Activated naive CD4-positive, alpha-beta T cell (primary cell): ENCODE results near the gene PDE4D.

Source experiments
- DNase-seq, 4 experiments: peaks; one replicate each; lab custom pipeline; 2025; lab: John Stamatoyannopoulos, UW

Gene PDE4D

DNA sequence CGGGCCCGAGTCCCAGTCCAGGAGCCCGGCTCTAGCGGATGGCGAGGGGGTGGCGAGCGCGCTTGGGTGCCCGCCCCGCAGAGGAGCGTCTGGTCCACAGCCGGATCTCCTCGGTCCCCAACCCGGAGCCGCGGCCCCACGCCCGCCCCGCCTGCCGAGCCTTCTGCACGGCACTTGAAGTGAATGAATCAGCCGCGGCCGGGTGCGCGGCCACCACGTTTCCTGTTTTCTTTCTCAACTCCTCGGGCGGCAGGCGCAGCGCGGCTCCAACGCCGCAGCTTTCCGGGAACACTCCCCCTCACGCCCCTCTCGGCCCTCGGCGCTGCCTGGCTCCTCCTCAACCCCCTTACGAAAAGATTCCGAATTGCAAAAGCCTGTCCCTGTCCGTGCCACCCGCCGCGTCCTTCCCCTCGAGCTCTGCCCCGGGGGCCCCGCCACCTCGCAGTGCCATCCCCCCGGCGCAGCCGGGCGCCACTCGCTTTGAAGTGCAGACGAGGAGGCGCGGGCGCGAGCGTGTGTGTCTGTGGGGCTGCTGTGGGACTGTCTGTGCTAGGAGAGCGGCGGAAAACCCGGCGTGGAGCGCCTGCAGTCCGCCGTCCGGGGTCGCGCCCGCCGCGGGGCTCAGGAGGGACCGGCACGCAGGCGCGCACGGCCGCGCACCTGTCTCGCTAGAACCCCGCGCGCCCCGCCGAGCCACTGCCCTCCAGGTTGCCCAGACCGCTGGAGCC, 854.1 kb downstream of the PDE4D start:
- peak; percentile 82 to 93 (median 88) for DNase-seq

DNA sequence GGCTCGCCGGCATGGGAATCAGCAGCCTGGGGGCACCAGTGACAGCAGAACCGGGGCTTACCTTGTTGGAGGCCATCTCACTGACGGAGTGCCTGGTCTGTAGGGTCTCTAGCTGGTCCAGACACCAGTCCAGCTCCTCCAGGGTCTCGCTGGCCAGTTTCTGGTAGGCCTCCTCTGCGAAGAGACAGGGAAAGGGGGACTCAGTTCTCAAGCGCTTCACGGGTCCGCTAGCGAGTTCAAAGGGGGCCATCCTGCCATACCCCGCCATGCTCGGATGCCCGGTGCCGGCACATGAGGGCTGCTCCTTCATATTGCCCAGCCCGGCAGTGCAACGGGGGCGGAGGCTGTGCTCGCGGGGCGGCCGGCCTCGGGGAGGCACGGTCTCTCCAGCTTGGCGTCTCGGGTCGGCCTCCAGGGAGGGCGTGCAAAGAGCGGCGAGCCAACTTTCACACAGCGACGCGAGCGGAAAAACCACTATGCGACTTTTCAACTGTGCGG, 854.7 kb downstream of the PDE4D start:
- no peak for DNase-seq

DNA sequence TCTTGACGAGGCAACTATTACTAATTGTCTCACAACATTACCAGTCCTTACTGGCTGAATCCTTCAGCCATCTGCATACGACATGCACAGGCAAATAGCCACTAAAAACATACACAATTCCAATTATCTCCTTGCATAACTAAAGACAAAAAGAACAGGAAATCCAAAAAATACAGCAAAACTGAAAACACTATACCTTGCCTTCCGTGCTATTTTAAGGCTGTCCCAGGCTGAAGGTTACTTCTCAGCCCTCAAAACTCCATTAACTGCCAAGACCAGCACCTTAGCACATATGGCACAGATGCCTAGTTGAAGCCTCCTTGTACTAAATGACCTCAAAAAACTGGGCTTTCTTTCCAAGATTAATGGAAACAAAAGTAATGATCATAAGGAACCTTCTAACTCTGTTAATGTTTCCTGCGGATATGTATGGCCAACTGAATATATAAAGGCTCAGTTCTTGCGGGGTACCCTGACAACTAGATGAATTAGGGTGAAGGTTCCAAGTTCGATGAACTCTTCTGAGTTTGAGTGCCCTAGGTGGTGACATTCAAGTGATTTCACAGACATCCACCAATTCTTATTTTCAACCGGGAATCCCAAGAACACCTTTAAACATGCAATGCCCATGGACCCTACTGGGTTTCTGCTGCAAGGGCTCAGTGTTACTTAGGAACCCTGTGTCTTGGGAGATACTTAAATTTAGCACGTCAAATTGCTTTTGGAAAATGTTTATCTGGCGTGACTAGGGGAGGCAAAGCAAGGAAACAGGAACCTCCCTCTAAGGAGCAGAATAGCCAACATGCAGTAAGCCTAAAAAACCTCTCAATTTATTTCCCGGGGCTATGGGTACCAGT, 855.4 kb downstream of the PDE4D start:
- DNase-seq: no peak

DNA sequence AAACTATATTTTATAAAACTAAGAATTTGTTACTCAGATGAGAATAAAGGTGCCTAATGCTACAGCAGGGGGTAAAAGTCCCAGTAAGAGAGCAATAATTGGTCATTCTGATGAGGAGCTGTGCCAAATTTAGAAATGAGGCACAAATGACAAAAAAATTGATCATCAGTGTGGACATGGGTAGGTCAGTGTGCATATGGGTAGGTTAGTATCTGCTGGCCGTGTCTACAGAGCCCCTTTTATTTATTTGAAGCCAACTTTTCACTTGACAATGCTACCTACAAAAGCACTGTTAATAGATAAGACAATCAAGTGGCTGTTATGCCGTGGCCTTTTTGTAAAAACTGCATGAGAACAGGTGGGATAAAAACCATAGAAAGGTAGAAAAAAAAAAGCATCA, 856.1 kb downstream of the PDE4D start:
- no peak for DNase-seq

DNA sequence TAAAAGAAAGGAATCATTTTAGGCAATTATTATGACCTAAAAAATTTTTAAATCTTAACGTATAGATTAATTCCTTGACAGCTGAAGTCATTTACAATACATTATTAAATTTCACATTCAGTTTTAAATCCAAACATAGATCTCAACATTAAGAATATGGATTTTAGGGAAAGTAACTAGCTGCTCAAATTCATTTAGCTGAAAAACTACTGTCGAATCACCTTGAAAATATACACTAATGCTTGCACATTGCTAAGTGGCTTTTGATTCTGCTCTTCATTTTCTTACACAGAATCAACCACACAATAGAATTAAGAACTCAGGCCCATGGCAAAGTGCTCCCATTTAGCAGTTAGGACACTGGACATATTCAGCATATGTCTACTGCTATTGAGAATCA, 856.5 kb downstream of the PDE4D start:
- DNase-seq: no peak

DNA sequence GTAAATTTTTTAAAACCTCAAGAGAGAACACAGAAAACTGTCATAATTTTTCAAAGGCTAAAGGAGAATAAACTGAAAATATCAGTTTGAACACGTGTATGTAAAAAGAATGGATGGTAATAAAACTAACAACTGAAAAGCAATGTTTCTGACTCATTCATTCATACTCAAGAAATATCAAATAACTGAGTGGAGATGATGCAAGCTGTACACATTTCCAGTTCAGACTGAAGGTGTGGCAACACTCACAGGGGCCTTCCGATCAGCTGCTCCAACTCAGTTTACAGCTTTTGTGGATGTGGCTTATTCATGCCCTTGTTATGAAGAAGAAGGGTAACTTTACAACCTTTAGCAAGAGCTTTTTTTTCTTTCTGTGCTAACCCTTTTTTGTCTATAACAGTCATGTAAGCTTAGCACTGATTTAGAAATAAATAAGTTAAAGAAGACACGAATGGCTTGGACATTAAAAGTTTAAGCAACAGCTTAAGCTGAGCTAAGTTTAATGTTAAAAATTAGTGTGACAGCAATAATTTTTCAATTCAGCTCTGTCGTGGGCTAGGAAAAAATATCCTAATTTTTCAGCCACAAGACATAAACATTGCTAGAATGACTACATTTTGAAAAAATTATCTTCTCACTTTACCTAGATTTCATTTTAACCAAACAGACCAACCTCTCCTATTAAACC, 857.1 kb downstream of the PDE4D start:
- peak in 2 of 4 experiments; percentile 3 to 18 for DNase-seq

DNA sequence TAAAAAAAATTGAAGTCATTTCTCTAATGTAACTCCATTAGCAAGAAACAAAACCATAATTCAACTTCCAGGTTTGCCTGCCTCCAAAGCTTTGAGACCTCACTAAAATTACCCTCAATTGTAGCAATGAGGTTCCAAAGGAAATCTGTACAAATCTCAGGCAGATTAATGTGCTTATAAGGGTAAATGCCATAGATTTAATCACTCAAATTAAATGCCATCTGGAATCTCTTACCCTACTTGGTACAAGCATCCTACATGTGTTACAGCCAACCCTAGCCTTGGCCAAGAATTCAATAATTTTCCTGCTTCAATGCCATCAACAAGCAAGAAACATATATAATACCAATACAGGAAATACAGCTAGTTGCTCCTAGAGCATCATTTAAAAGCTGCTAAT, 857.8 kb downstream of the PDE4D start:
- no peak for DNase-seq

DNA sequence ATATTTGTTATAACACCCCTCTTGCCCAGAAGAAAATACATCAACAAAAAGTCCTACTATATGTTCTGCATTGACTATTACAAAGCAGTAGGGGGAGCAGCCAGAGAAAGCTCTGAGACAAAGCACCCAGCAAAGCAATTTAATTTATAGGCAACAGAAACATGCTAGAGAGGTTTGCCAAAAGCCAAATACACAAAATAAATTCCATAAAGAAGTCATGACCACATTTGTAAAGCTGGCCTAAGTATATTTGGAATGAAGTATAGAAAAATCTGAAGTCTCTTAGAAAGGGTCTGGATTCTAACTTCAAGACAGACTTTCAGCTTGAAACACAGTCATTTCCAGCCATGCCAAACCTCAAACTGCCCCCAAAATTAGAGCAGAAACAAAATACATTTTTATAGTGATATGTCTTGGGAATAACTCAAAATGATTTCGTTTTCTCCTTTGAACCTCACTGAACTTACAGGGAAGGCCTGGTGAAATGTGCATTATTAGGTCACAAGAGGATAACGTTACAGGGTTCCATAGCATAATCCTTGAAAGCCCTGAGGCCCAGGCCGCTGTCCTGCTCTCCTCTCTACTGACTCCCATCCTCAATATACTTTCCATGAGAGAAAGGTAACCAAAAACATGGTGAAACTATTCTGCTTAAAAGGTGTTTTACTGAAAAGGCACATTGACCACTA, 858.9 kb downstream of the PDE4D start:
- DNase-seq: no peak

DNA sequence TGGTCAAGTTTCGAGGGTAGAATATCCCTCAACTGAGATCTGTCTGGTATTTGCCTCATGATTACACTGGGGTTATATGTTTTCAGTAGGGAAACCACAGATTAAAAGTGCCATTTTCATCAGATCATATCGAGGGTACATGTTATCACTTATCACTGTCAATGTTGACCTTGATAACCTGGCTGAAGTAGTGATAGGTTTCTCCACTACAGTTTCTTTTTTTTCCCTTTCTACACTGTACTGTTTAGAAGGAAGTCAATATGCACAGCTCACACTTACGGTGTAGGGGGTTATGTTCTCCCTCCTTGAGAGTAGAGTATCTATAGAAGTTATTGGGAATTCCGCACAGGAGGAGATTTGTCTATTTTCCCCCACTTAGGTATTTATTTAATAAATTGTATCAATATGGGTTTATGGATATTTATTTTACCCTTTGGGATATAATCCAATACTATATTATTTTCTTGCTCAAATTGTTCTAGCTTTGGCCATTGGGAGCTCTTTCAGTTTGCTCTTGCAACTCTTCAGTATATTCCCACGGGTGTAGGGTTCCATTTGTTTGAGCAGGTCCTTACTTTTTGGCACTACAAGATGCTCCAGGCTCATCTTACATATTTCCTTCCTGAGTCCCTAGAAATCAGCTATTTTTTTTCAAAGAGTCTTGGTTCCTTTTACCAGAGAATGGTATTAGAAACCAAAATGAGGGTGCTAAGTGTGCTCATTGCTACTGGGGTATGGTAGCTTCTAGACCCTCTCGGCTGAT, 866.2 kb downstream of the PDE4D start:
- DNase-seq: no peak

DNA sequence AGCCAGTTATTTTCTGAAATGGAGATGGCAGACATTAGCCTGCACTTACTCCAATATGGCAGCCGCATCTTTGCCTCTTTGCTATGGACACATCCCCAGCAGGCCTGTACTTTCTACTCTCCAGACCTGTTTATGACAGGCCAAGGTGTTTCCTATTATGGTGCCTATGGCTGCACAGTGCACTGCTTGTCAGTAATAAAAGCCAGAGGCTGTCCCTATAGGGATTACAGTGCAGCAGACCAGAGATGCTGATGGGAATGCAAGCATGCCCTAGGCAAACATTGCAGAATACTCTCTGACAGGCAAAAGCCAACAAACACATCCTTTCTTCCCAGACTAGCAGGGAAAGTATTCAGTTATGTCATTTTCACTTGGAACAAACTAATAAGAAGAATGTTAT, 867.8 kb downstream of the PDE4D start:
- no peak for DNase-seq

DNA sequence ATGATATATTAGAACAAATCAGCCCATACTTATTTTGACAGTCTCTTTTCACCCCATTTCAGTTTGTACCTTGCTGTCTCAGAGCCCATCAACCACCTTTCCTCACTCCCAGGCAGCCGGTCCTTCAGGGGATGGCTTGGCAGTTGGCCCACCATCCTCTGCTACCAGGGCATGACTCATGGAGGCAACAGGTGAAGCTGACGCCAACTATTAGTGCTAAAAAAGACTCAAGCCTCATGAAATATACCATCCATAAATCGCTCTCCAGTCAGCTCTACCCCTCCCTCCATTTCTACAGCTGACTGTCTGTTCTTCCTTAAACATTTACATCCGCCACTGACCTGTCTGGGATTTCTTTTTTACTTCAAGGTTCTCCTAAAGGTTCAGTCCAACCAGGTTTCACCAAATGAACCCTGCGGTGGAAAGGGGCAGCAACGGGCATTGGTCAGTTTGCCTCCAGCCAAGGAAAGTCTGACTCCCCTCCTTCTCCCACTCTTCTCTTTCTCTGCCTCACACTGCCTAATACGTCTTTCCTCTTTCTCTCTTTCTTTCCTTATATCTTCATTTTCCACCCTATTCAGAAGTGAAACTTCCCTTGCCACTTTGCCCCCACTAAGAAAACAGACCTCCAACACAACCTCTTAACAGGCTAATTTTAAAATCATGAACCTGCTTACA, 871.5 kb downstream of the PDE4D start:
- DNase-seq: no peak

DNA sequence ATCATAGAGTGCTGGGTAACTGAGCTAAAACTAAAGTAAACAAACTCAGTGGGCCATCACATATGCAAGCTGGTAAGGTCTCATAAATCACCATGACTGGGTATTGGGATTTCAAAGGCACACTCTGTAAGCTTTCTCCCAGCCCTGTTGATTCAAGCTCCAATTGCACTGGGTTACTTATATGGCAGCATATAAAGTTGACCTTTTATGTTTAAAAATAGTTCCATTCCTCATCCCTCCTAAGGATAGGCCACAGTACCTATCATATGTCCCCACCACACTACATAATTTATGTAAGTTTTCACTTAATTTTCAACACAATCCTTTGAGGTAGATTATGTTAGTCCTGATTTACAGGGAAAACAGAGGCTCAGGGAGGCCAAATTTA, 872.2 kb downstream of the PDE4D start:
- DNase-seq: no peak

DNA sequence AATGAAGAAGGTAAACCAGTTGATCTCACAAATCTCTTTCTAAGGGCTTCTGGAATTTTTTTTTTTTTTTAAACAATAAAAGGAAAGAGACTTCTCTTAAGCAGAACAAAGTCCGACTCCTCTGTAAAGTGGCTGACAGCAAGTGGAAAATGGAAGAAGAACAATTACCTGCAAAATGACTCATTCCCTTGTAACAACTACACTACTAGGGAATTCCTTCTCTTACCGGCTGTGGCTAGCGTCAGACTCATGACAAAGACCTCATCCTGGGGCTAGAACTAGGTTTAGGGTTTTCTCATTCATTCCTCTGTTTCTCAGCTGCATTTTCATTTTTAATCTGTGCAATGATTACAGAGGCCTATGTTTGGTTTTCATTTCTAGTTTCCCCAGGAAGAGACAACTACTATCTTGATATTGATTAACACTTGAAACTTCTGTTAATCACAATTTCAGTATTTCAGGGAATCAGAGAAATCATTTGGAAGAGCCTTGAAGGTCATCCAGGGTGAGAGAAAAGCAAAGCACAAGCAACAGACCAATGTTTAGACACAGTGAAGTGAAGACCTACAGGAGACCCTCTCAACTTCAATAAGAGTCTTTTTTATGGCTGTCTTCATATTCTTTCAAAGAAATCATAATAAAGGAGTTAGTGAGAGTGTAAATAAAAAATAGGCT, 872.8 kb downstream of the PDE4D start:
- DNase-seq: no peak

DNA sequence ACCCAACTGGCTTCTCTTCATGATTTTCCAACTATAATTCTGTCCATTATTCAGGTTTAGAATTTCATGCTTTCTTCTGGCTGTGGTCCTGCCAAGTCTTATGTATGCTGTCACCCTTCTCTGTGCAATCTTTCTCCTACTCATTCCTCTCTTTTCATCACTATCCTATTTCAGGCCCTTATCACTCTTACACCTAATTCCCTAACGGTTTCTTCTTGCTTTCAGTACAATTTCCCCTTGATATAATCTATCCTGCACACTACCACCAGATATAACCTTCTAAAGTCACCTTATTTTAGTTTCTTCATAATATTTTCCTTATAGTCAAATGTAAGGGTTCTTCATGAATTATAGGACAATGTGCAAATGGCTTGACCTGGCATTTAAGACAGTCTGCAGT, 874.4 kb downstream of the PDE4D start:
- no peak for DNase-seq

DNA sequence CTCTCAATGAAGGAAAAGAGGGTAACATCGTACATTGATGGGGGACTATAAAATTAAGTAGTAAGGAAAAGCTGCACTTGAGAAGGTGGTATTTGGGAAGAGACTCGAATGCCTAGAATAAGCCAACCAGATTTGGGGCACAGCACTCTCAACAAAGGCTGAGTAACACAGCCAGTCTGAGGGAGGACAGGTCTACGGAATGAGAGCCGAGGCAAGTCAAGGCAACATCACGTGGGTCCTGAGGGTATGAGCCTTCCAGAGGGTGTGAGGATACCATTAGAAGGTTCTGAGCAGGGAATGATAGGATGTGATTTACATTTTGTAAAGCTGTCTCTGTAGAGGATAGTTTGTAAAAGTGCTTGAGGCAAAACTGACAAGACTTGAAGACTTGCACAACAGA, 876.6 kb downstream of the PDE4D start:
- DNase-seq: no peak

DNA sequence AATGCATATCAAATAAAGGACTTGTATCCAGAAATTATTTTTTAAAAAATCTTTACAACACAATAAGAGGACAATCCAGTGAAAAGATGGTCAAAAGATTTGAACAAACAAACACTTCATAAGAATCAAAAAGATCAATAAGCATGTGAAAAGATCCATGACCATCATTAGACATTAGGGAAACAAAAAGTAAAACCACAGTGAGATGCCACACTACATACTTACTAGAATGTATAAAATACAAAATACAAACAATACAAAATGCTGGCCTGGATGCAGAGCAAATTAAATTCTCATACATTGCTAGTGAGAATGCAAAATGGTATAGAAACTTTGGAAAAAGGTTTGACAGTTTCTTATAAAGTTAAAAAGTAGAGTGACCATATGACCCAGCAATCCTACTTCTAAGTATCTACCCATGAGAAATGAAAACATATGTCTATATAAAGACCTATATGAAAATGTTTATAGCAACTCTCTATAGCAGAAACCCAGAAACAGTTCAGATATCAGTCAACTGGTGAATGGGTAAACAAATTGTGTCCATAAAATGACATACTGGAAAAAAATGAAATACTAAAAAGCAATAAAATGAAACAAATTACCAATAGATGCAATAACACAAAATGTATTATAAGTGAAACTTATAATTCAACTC, 884.6 kb downstream of the PDE4D start:
- no peak for DNase-seq

DNA sequence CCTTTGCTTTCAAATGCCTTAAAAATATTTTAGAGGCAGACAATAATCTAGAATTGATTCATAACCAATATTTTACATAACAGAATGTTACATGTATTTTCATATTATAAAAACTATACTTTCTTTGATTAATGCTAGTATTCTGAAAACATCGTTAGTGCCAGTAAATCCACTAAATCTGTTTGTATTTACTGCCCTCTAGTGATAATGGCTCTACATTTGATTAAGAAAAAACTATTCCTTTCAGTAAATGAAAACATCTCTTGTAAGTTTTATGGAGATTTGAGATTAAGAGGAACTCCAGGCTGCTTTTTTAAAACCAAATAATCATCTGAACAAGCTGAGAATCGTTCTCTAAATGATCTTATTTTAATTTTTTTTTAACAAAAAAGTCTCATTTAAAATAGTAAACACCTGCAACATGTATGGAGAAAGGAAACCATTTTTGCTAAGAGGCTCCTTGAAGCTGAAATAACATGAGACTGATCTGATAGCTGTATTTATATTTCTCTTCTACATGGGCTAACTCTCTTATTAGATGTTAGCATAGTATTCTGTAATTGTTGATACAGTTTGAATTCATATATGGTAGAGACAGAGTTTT, 886.0 kb downstream of the PDE4D start:
- no peak for DNase-seq

DNA sequence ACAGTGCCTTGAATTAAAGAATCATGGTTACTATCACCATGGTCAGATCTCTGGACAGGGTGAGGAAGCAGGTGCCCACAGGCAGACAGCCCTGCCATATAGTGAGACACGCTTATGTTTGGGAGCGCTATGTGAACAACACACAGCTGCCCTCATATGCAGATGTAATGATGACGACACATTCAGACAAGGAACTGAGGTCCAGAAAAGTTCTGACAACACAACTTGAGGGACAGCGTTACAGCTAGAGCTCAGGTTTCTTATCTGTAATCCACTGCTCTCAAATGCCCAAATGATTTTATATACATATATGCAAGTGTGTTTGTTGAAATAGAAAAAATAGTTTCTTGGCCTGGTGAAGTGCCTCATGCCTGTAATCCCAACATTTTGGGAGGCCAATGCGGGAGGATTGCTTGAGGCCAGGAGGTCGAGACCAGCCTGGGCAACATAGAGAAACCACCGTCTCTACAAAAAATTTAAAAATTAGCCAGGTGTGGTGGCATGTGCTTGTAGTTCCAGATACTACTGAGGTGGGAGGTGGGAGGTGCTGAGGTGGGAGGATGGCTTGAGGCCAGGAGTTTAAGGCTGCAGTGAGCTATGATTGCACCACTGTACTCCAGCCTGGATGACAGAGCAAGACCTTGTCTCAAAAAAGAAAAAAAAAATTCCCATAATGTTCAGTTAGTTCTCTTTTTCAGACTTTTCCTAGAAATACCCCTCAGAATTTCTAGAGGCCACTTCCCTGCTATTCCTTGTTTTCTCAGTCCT, 887.4 kb downstream of the PDE4D start:
- DNase-seq: no peak
